Tibial nerve (tissue), 4 donors: ENCODE data around the gene IL6ST. TPM values are rescaled to one million over a fixed set of nuclear protein-coding genes. Genes with fewer than 3 reads are reported as not detected.

Experiments
- DNase-seq, 2 donors: peaks; one replicate each; pipeline ENCODE4 v3.0.0-alpha.2; 2019; ENCODE audit warnings: low spot score in 2 of 2
- H3K27ac ChIP-seq, 4 donors: fragments of 200-600 bp; sonication (generic) in 3 of 4; one replicate each; pipeline ENCODE4 v1.5.1; 2017 to 2019; ENCODE audit warnings: mild to moderate bottlenecking in 1 of 4
- H3K27me3 ChIP-seq, 2 donors: fragments of 200-600 bp; sonication (generic) in 1 of 2; one replicate each; pipeline versions ENCODE4 v1.5.1 to v1.6.0; 2017 to 2019
- H3K36me3 ChIP-seq, 3 donors: fragments of 200-600 bp; sonication (generic); one replicate each; pipeline ENCODE4 v1.5.1; 2018 to 2019
- H3K4me1 ChIP-seq, 4 donors: fragments of 200-600 bp; sonication (generic) in 3 of 4; one replicate each; pipeline ENCODE4 v1.5.1; 2017 to 2019
- H3K4me3 ChIP-seq, 4 donors: fragments of 200-600 bp; sonication (generic) in 3 of 4; one replicate each; pipeline ENCODE4 v1.5.1; 2017 to 2019; ENCODE audit warnings: mild to moderate bottlenecking in 1 of 4, moderate library complexity in 1 of 4
- H3K9me3 ChIP-seq, 4 donors: fragments of 200-600 bp; sonication (generic) in 3 of 4; one replicate each; pipeline ENCODE4 v1.5.1; 2017 to 2019
- EP300 ChIP-seq, 2 donors: sonication (generic); formaldehyde crosslinking; IDR thresholded peaks; one replicate each; pipeline ENCODE4 v1.6.1; 2017; ENCODE audit warnings: antibody characterized with exemption in 2 of 2, mild to moderate bottlenecking in 1 of 2
- POLR2A ChIP-seq, 2 donors: fragments of 450-650 bp; IDR thresholded peaks; one replicate each; pipeline ENCODE4 v1.6.1; 2017; ENCODE audit warnings: antibody characterized with exemption in 2 of 2, mild to moderate bottlenecking in 2 of 2, moderate library complexity in 2 of 2
- WGBS, 2 donors: methylation state at CpG; one replicate each; pipeline ENCODE4 v1.1.5; 2018; 5-methylcytosine and 5-hydroxymethylcytosine counted together
- total RNA-seq, 4 donors: library from RNA; depleted of rRNA; stranded (reverse); fragments of >200 nt; gene quantifications; one replicate each; pipeline ENCODE4 v1.1.0, GENCODE V29; 2016
- TF ChIP-seq, protein P1 (sequence below), 5 experiments: fragments of 200-600 bp in 3 of 5; fragments of 450-650 bp in 2 of 5; sonication (generic) in 3 of 5; IDR thresholded peaks; one replicate each; pipeline ENCODE4 v1.5.1; 2016 to 2019; ENCODE audit warnings: antibody characterized with exemption in 5 of 5, mild to moderate bottlenecking in 3 of 5, moderate library complexity in 2 of 5

The IL6ST gene
- total RNA-seq, 4 donors from 2014 or later: 368 to 466 (median 413) TPM

DNA sequence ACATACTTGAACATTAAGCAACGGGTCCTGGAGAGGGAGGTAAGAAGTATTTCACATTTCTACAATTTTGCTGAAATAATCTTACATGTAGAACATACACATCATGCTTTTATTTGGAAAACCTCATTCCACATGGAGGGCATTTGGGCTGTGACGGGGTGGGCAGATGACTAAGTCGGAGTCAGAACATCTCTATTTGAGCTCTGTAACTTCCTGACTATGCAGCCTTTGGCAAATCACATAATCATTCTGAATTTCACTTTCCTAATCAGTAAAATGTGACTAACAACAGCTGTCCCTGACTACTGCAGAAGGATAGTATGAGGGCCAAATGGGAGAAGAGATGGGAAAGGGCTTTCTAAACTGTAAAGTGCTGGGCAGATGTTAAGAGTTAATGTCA is 17.1 kb upstream of the IL6ST start:
- TF ChIP-seq, protein P1, sequence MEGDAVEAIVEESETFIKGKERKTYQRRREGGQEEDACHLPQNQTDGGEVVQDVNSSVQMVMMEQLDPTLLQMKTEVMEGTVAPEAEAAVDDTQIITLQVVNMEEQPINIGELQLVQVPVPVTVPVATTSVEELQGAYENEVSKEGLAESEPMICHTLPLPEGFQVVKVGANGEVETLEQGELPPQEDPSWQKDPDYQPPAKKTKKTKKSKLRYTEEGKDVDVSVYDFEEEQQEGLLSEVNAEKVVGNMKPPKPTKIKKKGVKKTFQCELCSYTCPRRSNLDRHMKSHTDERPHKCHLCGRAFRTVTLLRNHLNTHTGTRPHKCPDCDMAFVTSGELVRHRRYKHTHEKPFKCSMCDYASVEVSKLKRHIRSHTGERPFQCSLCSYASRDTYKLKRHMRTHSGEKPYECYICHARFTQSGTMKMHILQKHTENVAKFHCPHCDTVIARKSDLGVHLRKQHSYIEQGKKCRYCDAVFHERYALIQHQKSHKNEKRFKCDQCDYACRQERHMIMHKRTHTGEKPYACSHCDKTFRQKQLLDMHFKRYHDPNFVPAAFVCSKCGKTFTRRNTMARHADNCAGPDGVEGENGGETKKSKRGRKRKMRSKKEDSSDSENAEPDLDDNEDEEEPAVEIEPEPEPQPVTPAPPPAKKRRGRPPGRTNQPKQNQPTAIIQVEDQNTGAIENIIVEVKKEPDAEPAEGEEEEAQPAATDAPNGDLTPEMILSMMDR (IDR thresholded peaks at IDR 0.05): no peak
- TF ChIP-seq POLR2A (IDR thresholded peaks at IDR 0.05): no peak
- TF ChIP-seq EP300 (IDR thresholded peaks at IDR 0.05): no peak
- Histone ChIP-seq H3K27me3 (no peaks in the 10 kb centered on the region), H3K4me3 (no peak overlapping the region), H3K36me3 (no peaks in the 10 kb centered on the region), H3K27ac (no peak overlapping the region), H3K9me3 (no peaks in the 10 kb centered on the region), H3K4me1 (no peaks in the 10 kb centered on the region)
- DNase-seq: no peak
- WGBS, 2 donors: 63 to 75% methylated on average over 3 of the region's 3 CpGs

DNA sequence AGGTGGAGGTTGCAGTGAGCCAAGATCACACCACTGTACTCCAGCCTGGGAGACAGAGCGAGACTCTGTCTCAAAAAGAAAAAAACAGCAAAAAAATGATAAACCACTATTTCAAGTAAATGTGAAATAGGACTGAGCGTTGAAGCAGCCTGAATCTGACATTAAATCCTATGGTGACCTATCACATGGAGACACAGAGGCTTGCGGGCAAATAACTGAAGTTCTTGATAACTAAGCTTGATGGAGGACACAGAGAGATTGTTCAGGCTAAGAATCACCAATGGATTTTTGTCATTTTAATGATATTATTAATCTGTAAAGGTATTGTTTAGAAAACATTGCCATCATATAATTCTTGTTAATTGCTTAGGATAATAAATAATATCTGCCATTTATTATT is 15.7 kb upstream of the IL6ST start:
- Histone ChIP-seq H3K4me3 (no peak overlapping the region), H3K4me1 (no peaks in the 10 kb centered on the region), H3K27ac (no peak overlapping the region), H3K9me3 (no peaks in the 10 kb centered on the region), H3K27me3 (no peaks in the 10 kb centered on the region), H3K36me3 (no peaks in the 10 kb centered on the region)
- DNase-seq: no peak
- 81 to 88% methylated on average over 3 of the region's 3 CpGs for whole genome bisulfite sequencing, 2 donors
- TF ChIP-seq, protein P1 (IDR thresholded peaks at IDR 0.05): no peak
- no peak for TF ChIP-seq EP300 (IDR thresholded peaks at IDR 0.05)
- TF ChIP-seq POLR2A (IDR thresholded peaks at IDR 0.05): no peak

DNA sequence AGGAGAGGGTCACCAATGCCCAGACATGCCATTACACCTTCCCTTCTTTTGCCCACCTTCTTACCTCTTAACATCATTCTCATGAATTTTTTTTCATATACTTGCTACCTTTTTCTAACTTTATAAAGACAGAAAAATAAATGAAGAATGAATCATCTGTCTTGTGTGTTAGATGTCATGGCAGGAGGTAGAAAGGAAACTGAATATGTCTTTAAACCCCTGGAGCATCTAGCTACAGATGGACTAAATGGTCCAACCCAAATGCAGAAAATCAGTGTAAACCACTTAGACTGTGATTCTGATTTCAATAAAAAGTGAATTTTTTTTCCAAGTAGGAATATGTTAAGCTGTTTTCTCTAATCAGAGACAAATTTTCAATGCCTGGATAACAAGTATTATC is 11.8 kb upstream of the IL6ST start:
- TF ChIP-seq, protein P1 (IDR thresholded peaks at IDR 0.05): no peak
- TF ChIP-seq EP300 (IDR thresholded peaks at IDR 0.05) (no peak), POLR2A (IDR thresholded peaks at IDR 0.05) (no peak)
- no peaks in the 10 kb centered on the region for H3K4me1 ChIP-seq

DNA sequence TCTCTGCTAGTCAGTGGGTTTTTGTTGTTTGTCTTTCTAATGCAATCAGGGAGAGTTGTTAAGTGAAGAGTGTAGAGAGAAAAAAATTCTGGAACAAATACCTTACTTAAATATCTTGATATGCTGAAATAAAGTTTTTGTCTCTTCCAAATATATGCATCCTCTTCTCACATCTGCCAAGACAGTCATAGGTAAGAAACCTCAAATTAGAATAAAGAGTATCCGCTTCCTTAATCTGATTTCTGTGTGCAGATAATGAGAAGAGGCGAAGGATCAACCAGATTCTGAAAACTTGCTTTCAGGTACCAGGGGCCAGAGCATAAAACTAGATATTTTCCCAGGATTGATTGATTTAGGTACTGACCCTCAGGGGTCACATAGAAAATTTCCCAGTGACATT is 11.3 kb upstream of the IL6ST start:
- Histone ChIP-seq H3K27me3 (no peaks in the 10 kb centered on the region), H3K4me3 (no peak overlapping the region), H3K36me3 (no peaks in the 10 kb centered on the region), H3K27ac (no peak overlapping the region), H3K9me3 (peaks cover 0 to 10% (median 0%) of the 10 kb centered on the region in 4 donors), H3K4me1 (no peaks in the 10 kb centered on the region)
- DNase-seq: no peak
- TF ChIP-seq EP300 (IDR thresholded peaks at IDR 0.05) (no peak), POLR2A (IDR thresholded peaks at IDR 0.05) (no peak)
- TF ChIP-seq, protein P1 (IDR thresholded peaks at IDR 0.05): no peak
- 94 to 97% methylated on average over 2 of the region's 2 CpGs for WGBS, 2 donors

More for the DNA sequence above, 11.8 kb upstream of the IL6ST start:
- H3K4me3 ChIP-seq: no peak overlapping the region
- DNase-seq: no peak
- H3K9me3 ChIP-seq: peaks cover 0 to 10% (median 0%) of the 10 kb centered on the region in 4 donors
- no peak overlapping the region for H3K27ac ChIP-seq
- no peaks in the 10 kb centered on the region for H3K27me3 ChIP-seq
- no peaks in the 10 kb centered on the region for H3K36me3 ChIP-seq

DNA sequence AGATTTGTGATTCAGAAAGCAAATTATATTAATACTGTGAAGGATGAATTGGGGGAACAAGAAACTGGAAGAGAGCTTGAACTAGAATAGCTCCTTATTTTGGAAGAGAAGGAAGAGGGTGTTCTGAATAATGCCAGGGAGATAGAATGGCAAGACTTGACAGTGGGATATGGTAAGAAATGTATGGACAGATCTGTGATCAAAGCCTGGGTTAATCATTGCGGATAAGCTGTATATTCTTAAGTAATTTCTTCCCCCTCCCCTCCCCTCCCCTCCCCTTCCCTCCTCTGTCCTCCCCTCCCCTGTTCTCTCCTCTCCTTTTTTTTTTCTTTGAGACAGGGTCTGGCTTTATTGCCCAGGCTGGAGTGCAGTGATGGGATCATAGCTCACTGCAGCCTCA is 10.1 kb upstream of the IL6ST start:
- H3K36me3 ChIP-seq: no peaks in the 10 kb centered on the region

More for the DNA sequence above, 10.1 kb upstream of the IL6ST start:
- Histone ChIP-seq H3K4me1 (no peaks in the 10 kb centered on the region), H3K9me3 (peaks cover 0 to 10% (median 0%) of the 10 kb centered on the region in 4 donors), H3K27ac (no peak overlapping the region), H3K27me3 (no peaks in the 10 kb centered on the region), H3K4me3 (no peak overlapping the region)
- 90 to 97% methylated on average over 1 of the region's 1 CpG for WGBS, 2 donors
- TF ChIP-seq EP300 (IDR thresholded peaks at IDR 0.05) (no peak), POLR2A (IDR thresholded peaks at IDR 0.05) (no peak)
- TF ChIP-seq, protein P1 (IDR thresholded peaks at IDR 0.05): no peak
- no peak for DNase-seq
